Embryonic facial prominence (tissue), 1 donor: ENCODE results near the gene GPR61.

ENCODE experiments used
- DNase-seq: peaks from one replicate; pipeline ENCODE4 v3.0.0-alpha.2; 2016; ENCODE audit errors: extremely low spot score

GPR61 gene

GRCh38 chr1:109535971-109536491 lies 3.6 kb upstream of the GPR61 start:
- DNase-seq: no peak

GRCh38 chr1:109537450-109538178 lies 2.1 kb upstream of the GPR61 start:
- DNase-seq: no peak

GRCh38 chr1:109538827-109539555 lies 681 bp upstream of the GPR61 start:
- no peak for DNase-seq

GRCh38 chr1:109541102-109541501 lies 1.4 kb downstream of the GPR61 start:
- no peak for DNase-seq

GRCh38 chr1:109542657-109543056 lies 3.0 kb downstream of the GPR61 start:
- DNase-seq: no peak

GRCh38 chr1:109543283-109543987 lies 3.8 kb downstream of the GPR61 start:
- DNase-seq: no peak

GRCh38 chr1:109543988-109544735 lies 4.5 kb downstream of the GPR61 start:
- DNase-seq: no peak

- DNase-seq: peak; percentile 90
Observed at GRCh38 chr1:109546311-109547109, 6.8 kb downstream of the GPR61 start.

- DNase-seq: no peak
Observed at GRCh38 chr1:109547463-109548320, 8.0 kb downstream of the GPR61 start.

GRCh38 chr1:109548321-109549267 lies 8.9 kb downstream of the GPR61 start, which contains the start of gene GNAI3:
TSS of gene GNAI3 (plus strand) at chr1:109548615. CDS start at chr1:109548721, 106 bp downstream.
- peak; percentile 94 for DNase-seq

GRCh38 chr1:109556563-109556962 lies 16.9 kb downstream of the GPR61 start:
- no peak for DNase-seq

GRCh38 chr1:109557520-109557919 lies 17.8 kb downstream of the GPR61 start:
- no peak for DNase-seq

GRCh38 chr1:109559995-109560394 lies 20.3 kb downstream of the GPR61 start:
- no peak for DNase-seq

- no peak for DNase-seq
Observed at GRCh38 chr1:109564194-109564878, 24.7 kb downstream of the GPR61 start.

- no peak for DNase-seq
Observed at GRCh38 chr1:109565241-109565640, 25.6 kb downstream of the GPR61 start.

GRCh38 chr1:109566982-109567381 lies 27.3 kb downstream of the GPR61 start:
- DNase-seq: no peak

- no peak for DNase-seq
Observed at GRCh38 chr1:109567877-109568672, 28.4 kb downstream of the GPR61 start.
